ENCODE results near the gene FAAH. TPM values are rescaled to one million over a fixed set of nuclear protein-coding genes. Genes with fewer than 3 reads are reported as not detected.
A peak's percentile ranks its signal among the peaks of the same experiment; 100 is the strongest.

Gene FAAH
- total RNA-seq, 2 experiments from 2014 or later: 6.1 to 7.6 TPM

- Mint-ChIP-seq H3K4me3 (no peak overlapping the region), H3K27ac (no peak overlapping the region), H3K36me3 (ENCODE audit: low read depth) (peaks cover 7% of the 10 kb centered on the region), H3K9me3 (no peaks in the 10 kb centered on the region), H3K27me3 (no peaks in the 10 kb centered on the region), H3K4me1 (peaks cover 2% of the 10 kb centered on the region)
- CTCF ChIA-PET: interaction anchor here (1.1 to 1.3 kb wide), 2 partner anchors 10 to 72 kb away, joined by 3 to 4 read pairs; no protein-coding TSS in a partner anchor
- POLR2A ChIA-PET: no interaction called here
- DNase-seq: no peak
Observed at GRCh38 chr1:46370214-46370633, 23.9 kb upstream of the FAAH start.

GRCh38 chr1:46372431-46372830 lies 21.7 kb upstream of the FAAH start:
- Mint-ChIP-seq H3K9me3 (no peaks in the 10 kb centered on the region), H3K36me3 (ENCODE audit: low read depth) (peaks cover 5% of the 10 kb centered on the region), H3K27ac (no peak overlapping the region), H3K27me3 (no peaks in the 10 kb centered on the region), H3K4me3 (no peak overlapping the region), H3K4me1 (peaks cover 2% of the 10 kb centered on the region)
- POLR2A ChIA-PET: no interaction called here
- CTCF ChIA-PET: no interaction called here
- no peak for DNase-seq

GRCh38 chr1:46379996-46380395 lies 14.1 kb upstream of the FAAH start:
- CTCF ChIA-PET: interaction anchor here (0.7 to 0.9 kb wide), 2 partner anchors 9 to 22 kb away, joined by 3 read pairs; no protein-coding TSS in a partner anchor

GRCh38 chr1:46380508-46380907 lies 13.6 kb upstream of the FAAH start:
- ChIA-PET CTCF (interaction anchor here (0.9 kb wide), 1 partner anchor 10 kb away, joined by 3 read pairs; no protein-coding TSS in a partner anchor), POLR2A (no interaction called here)
- Mint-ChIP-seq H3K27me3 (no peaks in the 10 kb centered on the region), H3K36me3 (ENCODE audit: low read depth) (peaks cover 4% of the 10 kb centered on the region), H3K4me3 (no peak overlapping the region), H3K27ac (no peak overlapping the region), H3K9me3 (peaks cover 3% of the 10 kb centered on the region), H3K4me1 (no peaks in the 10 kb centered on the region)
- DNase-seq: no peak

More at GRCh38 chr1:46379996-46380395, 14.1 kb upstream of the FAAH start:
- Mint-ChIP-seq H3K9me3 (peaks cover 3% of the 10 kb centered on the region), H3K36me3 (ENCODE audit: low read depth) (peaks cover 4% of the 10 kb centered on the region), H3K27ac (no peak overlapping the region), H3K27me3 (no peaks in the 10 kb centered on the region), H3K4me3 (no peak overlapping the region), H3K4me1 (no peaks in the 10 kb centered on the region)
- DNase-seq: no peak
- POLR2A ChIA-PET: no interaction called here

GRCh38 chr1:46393510-46393909 lies 607 bp upstream of the FAAH start:
- ChIA-PET POLR2A (no interaction called here), CTCF (no interaction called here)
- H3K27me3 Mint-ChIP-seq: peaks cover 10% of the 10 kb centered on the region
- no peak overlapping the region for H3K27ac Mint-ChIP-seq
- DNase-seq: no peak
- peaks cover 16% of the 10 kb centered on the region for H3K9me3 Mint-ChIP-seq
- no peak overlapping the region for H3K4me3 Mint-ChIP-seq
- H3K36me3 Mint-ChIP-seq (ENCODE audit: low read depth): peaks cover 11% of the 10 kb centered on the region
- peaks cover 9% of the 10 kb centered on the region for H3K4me1 Mint-ChIP-seq

GRCh38 chr1:46394872-46395465 lies 852 bp downstream of the FAAH start:
- ChIA-PET POLR2A (no interaction called here), CTCF (no interaction called here)
- no peak for DNase-seq
- H3K4me3 Mint-ChIP-seq: peak overlapping the region; percentile 69
- peaks cover 9% of the 10 kb centered on the region for H3K4me1 Mint-ChIP-seq
- H3K27me3 Mint-ChIP-seq: peaks cover 10% of the 10 kb centered on the region
- peaks cover 11% of the 10 kb centered on the region for H3K36me3 Mint-ChIP-seq (ENCODE audit: low read depth)
- H3K27ac Mint-ChIP-seq: no peak overlapping the region
- peaks cover 16% of the 10 kb centered on the region for H3K9me3 Mint-ChIP-seq

- H3K36me3 Mint-ChIP-seq (ENCODE audit: low read depth): peaks cover 11% of the 10 kb centered on the region
Observed at GRCh38 chr1:46396441-46397398, 2.6 kb downstream of the FAAH start.

GRCh38 chr1:46399307-46399706 lies 5.2 kb downstream of the FAAH start:
- no peak for DNase-seq
- CTCF ChIA-PET: no interaction called here
- Mint-ChIP-seq H3K4me3 (no peak overlapping the region), H3K4me1 (peaks cover 4% of the 10 kb centered on the region), H3K36me3 (ENCODE audit: low read depth) (no peaks in the 10 kb centered on the region), H3K9me3 (no peaks in the 10 kb centered on the region), H3K27me3 (peaks cover 4% of the 10 kb centered on the region), H3K27ac (no peak overlapping the region)
- POLR2A ChIA-PET: no interaction called here

More at GRCh38 chr1:46396441-46397398, 2.6 kb downstream of the FAAH start:
- Mint-ChIP-seq H3K4me1 (peaks cover 9% of the 10 kb centered on the region), H3K27me3 (peaks cover 10% of the 10 kb centered on the region), H3K27ac (no peak overlapping the region), H3K9me3 (peaks cover 16% of the 10 kb centered on the region), H3K4me3 (no peak overlapping the region)
- CTCF ChIA-PET: no interaction called here
- POLR2A ChIA-PET: no interaction called here
- DNase-seq: no peak

- no peak overlapping the region for H3K4me3 Mint-ChIP-seq
- POLR2A ChIA-PET: no interaction called here
- no peak overlapping the region for H3K27ac Mint-ChIP-seq
- CTCF ChIA-PET: no interaction called here
- no peaks in the 10 kb centered on the region for H3K9me3 Mint-ChIP-seq
- H3K27me3 Mint-ChIP-seq: no peaks in the 10 kb centered on the region
- DNase-seq: no peak
- H3K4me1 Mint-ChIP-seq: no peaks in the 10 kb centered on the region
- no peaks in the 10 kb centered on the region for H3K36me3 Mint-ChIP-seq (ENCODE audit: low read depth)
Observed at GRCh38 chr1:46400421-46400820, 6.3 kb downstream of the FAAH start.

GRCh38 chr1:46401154-46401913 lies 7.2 kb downstream of the FAAH start:
- no peak for DNase-seq
- Mint-ChIP-seq H3K4me3 (no peak overlapping the region), H3K27ac (no peak overlapping the region), H3K9me3 (no peaks in the 10 kb centered on the region), H3K4me1 (no peaks in the 10 kb centered on the region), H3K36me3 (ENCODE audit: low read depth) (no peaks in the 10 kb centered on the region), H3K27me3 (no peaks in the 10 kb centered on the region)
- ChIA-PET CTCF (interaction anchor here (1.1 kb wide), 1 partner anchor 22 kb away, joined by 3 read pairs; no protein-coding TSS in a partner anchor), POLR2A (no interaction called here)

GRCh38 chr1:46401964-46402626 lies 8.0 kb downstream of the FAAH start:
- ChIA-PET POLR2A (no interaction called here), CTCF (interaction anchor here (0.7 to 1.1 kb wide), 3 partner anchors 12 to 308 kb away, joined by 3 to 5 read pairs (median 3); no protein-coding TSS in a partner anchor)
- H3K27ac Mint-ChIP-seq: no peak overlapping the region
- H3K27me3 Mint-ChIP-seq: no peaks in the 10 kb centered on the region
- DNase-seq: no peak
- H3K4me1 Mint-ChIP-seq: peaks cover under 1% of the 10 kb centered on the region
- no peaks in the 10 kb centered on the region for H3K36me3 Mint-ChIP-seq (ENCODE audit: low read depth)
- no peak overlapping the region for H3K4me3 Mint-ChIP-seq
- H3K9me3 Mint-ChIP-seq: no peaks in the 10 kb centered on the region

GRCh38 chr1:46403916-46404315 lies 9.8 kb downstream of the FAAH start:
- Mint-ChIP-seq H3K27ac (no peak overlapping the region), H3K4me1 (peaks cover 2% of the 10 kb centered on the region), H3K27me3 (no peaks in the 10 kb centered on the region), H3K4me3 (no peak overlapping the region), H3K36me3 (ENCODE audit: low read depth) (no peaks in the 10 kb centered on the region), H3K9me3 (no peaks in the 10 kb centered on the region)
- CTCF ChIA-PET: no interaction called here
- no peak for DNase-seq
- POLR2A ChIA-PET: no interaction called here

Data from activated CD4-positive, alpha-beta T cell treated with anti-CD3 and anti-CD28 coated beads, Interleukin-2, amount 10 ng/mL, durations not matched to agents 7 days and 5 days (primary cell).